Gastrocnemius medialis (tissue), 4 donors: ENCODE data around the gene SENP1.

Experiments
- CTCF ChIP-seq, 5 experiments: fragments of 450-650 bp in 3 of 5; fragments of 200-600 bp in 2 of 5; sonication (generic) in 2 of 5; IDR thresholded peaks in 4 of 5; conservative IDR thresholded peaks in 1 of 5; 1 replicate in 4 of 5; 2 replicates in 1 of 5; pipeline ENCODE4 v1.5.1; 2016 to 2019; ENCODE audit warnings: antibody characterized with exemption in 5 of 5, mild to moderate bottlenecking in 3 of 5, moderate library complexity in 3 of 5
- POLR2A ChIP-seq, 2 donors: fragments of 450-650 bp; IDR thresholded peaks; one replicate each; pipeline ENCODE4 v1.6.1; 2017; ENCODE audit warnings: antibody characterized with exemption in 2 of 2, mild to moderate bottlenecking in 2 of 2, moderate library complexity in 2 of 2

GRCh38 chr12:48017496-48017895 is 88.4 kb downstream of the SENP1 start:
- TF ChIP-seq CTCF (IDR thresholded peaks at IDR 0.05 in 4 of 5, conservative IDR thresholded peaks at IDR 0.05 in 1 of 5), result no peak
- TF ChIP-seq POLR2A (IDR thresholded peaks at IDR 0.05), result no peak
